ENCODE data around the gene ZMAT5.
"Not testable (repeated sequence)": the region's sequence is repeated elsewhere in the genome, so short reads cannot be mapped to it uniquely, and the experiment has no call there.

Gene ZMAT5

DNA sequence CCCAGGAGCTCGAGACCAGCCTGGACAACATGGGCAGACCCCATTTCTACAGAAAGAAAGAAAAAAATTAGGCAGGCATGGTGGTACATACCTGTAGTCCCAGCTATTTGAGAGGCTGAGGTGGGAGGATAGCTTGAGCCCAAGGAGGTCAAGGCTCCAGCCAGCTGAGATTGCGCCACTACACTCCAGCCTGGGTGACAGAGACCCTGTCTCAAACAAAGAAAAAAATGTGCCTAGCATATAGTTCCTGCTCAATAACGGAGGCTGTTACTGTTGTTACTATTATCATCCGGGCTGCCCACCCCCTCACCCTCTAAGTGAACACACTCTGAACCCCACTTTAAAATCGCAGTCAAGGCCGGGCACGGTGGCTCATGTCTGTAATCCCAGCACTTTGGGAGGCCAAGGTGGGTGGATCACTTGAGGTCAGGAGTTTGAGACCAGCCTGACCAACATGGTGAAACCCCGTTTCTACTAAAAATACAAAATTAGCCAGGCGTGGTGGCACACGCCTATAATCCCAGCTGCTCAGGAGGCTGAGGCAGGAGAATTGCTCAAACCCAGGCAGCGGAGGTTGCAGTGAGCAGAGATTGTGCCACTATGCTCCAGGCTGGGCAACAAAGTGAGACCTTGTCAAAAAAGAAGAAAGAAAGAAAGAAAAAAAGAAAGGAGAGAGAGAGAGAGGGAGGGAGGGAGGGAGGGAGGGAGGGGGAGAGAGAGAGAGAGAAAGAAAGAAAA, 12.0 kb downstream of the ZMAT5 start:
- DNase-seq (ENCODE audit: low read depth, low spot score): not testable (repeated sequence)

DNA sequence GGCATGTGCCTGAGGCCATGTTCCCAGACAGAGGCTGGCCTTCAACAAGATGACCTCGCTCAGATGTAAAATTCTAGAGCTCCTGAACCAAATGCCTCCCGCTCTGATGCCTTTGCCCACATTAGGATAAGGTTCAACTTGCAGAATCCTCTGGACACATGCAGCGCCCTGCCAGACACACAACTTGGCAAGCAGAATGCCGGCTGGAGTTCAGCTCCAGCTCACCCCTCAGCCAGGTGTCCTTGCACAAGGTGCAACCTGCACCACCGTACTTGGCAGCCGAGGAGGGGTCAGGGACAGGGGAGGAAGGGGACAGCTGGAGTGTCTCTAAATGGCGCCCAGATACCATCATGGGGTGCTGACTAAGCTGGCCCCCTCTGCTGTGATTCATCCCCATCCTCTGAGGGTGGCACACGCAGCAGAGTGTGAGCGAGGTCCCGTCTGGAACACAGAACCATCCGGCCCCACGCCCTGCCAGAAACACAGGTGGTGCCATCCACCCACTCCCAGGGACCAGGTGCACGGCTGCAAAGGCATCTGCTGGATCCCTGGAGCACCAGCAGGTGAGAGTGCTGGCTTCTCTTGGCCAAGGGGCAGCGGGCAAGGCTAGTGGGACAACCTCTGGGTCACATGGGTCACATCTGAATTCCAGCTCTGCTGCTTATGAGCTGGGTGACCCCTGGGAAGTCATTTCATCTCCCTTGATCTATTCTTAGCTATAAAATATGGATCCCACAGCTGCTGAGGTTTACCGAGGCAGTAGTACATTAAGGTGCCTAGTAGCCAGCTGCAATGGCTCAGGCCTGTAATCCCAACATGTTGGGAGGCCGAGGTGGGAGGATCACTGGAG, 12.8 kb downstream of the ZMAT5 start:
- DNase-seq (ENCODE audit: low read depth, low spot score): no peak

DNA sequence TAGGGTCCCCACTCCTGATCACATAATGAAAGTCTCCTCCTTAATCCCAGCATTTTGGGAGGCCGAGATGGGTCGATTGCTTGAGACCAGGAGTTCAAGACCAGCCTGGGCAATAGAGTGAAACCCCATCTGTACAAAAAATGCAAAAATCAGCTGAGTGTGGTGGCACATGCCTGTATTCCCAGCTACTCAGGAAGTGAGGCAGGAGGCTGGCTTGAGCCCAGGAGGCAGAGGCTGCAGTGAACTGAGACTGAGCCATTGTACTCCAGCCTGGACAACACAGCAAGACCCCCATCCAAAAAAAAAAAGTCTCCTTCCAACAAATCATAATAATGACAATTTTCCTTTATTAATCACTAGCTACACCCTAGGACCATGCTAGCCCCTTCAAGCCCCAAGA, 15.1 kb downstream of the ZMAT5 start:
- no peak for DNase-seq (ENCODE audit: low read depth, low spot score)

DNA sequence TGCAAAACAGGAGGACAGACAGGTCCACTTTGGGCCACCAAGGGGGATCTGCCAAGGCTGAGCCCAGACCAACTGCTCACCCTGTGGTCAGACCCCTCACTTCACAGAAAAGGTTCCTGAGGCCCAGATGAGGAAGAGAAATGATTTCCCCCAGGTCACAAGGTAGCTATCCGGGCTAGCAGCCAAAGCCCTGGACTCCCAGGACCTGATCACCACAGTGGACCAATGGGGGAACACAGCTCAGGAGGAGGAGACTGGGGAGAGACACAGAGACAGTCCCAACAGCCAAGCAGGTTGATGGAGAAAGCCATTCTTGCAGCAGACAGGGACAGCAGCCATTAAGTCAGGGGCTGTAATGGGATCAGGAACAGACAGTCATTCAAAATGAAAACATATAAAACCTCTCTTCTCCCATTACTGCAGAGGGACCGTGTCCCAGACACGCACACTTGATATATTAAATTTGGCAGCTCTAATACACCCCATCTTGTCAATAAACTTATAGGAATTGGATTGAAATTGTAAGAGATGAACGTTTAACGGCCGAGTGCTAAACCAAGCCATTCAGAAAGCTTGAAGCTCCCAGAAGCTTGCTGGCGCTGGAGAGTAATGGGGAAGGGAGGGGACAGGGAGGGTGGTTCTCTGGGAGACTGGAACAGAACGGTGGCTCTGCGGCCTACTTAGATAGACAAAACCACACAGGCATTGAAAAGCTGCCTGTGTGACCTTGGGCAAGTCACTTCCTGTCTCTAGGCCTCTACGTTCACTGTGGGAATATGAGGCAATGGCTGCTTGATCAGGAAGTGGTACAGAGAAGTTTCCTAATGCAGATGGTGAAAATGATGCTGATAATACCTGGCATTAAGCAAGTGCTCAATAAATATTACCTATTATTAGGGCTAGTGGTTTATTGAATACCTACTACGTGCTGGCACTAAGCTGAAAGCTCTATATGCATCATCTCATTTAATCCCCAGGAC, 16.0 kb downstream of the ZMAT5 start:
- no peak for DNase-seq (ENCODE audit: low read depth, low spot score)

DNA sequence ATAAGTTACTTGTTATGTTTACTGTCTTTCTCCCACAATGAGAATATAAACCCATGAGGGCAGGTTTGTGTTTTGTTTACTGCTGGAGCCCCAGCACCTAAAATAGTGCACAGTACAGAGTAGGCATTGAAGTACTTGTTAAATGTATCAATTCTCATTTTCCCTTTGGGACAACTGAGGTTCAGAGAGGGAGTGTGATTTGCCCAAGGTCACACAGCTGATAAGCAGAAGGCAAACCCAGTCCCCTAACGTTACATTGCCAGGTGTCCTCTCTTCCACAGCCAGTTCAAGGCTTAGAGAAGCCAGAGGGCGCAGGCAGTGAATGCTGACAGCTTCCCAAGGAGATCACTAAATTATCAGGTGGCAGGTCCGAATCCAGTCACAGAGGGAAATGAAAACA, 16.8 kb downstream of the ZMAT5 start:
- DNase-seq (ENCODE audit: low read depth, low spot score): no peak

DNA sequence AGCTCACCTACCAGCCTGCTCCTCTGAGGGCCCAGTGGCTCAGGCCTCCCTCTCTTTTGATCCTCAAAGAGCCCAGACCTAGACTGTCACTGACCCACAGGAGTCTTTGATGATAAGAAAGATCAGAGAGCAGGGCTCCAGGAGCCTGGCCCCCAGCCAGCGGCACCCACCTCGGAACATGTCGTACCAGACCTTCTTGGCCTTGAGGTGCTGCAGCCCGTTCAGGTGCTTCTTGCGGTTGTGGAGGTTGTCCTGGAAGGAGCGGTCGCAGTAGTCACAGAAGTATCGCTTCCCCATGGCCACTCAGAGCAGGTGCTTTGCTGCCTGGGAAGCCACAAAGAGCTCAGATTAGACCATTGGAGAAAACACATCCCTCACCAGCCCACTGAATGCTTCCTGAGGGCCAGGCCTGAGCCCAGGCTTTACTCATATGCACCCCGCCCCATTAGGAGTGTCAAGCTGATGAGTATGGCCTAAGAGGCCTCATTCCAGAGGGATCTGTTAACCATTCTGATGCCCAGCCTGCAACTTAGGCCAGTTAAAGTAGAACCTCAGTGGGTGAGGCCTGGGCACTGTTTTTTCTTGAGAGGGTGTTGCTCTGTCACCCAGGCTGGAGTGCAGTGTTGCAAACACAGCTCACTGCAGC, 18.4 kb downstream of the ZMAT5 start:
- no peak for DNase-seq (ENCODE audit: low read depth, low spot score)

DNA sequence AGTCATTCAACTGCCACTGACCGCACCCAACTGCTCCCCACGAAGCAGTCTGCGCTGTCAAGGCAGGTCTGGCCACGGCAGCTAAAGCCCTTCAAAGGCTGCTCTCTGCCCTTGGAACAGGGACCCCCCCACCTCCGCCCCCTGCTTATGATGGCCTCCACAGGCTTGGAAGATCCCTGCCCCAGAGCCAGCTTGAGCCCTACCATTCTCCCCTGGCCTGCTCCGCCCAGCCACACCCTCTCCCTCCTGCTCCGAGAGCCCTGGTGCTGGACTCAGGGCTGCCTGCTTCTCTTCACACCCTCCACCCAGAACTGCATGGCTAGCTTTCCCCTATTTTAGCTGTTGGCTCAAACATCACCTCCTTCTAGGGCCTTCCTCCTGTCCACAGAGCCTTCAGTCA, 19.0 kb downstream of the ZMAT5 start:
- no peak for DNase-seq (ENCODE audit: low read depth, low spot score)

DNA sequence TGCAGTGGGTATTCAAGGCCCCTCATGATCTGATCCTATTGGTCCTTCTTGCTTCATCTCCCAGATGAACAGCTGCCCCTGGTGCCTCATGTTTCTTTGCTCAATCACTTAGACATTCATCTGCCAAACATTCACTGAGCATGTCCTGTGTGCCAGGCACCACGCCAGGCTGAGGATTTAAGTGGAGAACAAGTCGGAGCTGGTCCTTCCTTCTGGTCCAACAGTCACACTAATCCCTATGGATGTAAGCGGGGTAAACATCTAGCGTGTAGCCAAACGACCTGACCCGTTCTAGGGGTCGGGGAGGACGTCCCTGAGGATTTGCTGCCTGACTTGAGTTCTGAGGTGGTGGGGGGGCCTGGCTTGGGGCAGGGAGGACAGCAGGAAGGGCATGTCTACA, 21.9 kb downstream of the ZMAT5 start:
- DNase-seq (ENCODE audit: low read depth, low spot score): no peak

DNA sequence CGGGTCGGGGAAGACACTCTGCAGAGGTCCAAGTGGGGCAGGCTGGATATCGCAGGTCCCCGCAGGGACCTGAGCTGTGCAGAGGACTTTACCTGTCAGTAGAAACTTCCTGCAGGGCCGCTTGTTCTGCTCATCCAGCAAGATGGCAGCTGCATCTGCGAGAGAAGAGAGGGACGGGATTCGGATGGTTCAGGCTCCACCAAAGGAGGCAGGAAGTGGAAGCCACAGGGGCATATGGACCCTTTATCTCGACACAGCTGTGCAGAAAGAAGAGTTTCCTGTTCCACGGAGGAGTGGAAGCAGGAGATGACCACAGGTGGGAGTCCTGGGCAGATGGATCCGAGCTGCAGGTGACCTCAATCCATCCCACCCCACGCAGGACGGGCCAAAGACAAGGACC, 24.5 kb downstream of the ZMAT5 start:
- DNase-seq (ENCODE audit: low read depth, low spot score): no peak

DNA sequence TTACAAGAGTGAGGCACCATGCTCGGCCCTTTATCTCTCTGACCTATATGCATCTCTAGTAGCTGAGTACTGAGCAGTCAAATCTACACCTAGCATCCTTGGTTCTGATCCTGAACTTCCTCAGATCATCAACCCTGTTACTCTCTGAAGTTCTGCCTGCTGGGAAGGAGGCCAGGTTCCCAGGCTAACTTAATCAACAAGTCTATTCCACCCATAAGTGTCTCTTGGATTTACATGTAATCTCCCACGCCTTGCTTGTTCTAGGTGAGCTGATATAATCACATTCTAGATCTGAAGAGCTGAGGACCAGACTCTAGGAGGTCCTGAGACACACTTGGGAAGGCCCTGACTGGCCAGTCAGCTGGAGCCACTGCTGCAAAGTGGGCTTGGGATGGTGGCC, 24.9 kb downstream of the ZMAT5 start:
- no peak for DNase-seq (ENCODE audit: low read depth, low spot score)

DNA sequence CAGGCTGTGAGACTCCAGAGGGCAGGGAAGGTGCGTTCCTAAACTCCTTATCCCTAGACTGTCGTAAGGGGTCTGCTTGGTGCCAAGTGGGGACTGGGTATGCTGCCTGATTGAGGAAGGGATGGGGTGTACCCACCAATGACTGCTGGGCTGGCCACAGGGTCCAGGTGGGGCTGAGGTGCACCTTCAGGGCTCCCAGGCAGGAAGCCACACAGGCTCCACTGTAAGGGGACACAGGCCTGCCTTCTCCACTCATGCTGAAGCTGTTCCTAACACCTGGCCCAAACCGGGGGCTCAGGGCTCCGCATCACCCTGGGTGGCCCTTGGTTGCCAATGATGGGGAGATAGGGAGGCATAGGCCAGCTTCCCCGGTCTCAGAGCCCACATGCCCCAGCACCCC, 26.6 kb downstream of the ZMAT5 start:
- DNase-seq (ENCODE audit: low read depth, low spot score): no peak

DNA sequence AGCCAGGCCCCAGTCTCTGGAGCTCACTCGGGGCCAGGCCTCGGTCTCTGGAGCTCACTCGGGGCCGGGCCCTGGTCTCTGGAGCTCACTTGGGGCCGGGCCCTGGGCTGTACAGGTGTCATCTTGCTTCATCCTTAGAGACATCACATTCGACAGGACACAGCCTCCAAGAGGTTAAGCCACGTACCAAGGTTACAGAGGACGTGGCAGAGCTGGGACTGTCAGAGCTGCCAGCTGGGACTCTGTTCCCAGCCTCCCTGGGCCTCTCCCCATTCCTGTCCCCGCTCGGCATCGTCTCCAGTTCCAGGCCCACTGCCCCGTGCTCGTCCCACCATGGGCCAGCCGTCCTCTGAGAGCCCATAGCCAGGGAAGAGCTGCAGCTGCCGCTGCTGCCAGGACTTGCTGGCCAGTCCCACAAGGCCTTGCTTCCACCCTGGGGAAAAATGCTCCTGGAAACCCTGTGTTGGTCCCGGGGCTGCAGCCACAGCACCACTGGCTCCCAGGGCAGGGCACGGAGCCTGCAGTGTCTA, 27.4 kb downstream of the ZMAT5 start:
- DNase-seq (ENCODE audit: low read depth, low spot score): no peak

DNA sequence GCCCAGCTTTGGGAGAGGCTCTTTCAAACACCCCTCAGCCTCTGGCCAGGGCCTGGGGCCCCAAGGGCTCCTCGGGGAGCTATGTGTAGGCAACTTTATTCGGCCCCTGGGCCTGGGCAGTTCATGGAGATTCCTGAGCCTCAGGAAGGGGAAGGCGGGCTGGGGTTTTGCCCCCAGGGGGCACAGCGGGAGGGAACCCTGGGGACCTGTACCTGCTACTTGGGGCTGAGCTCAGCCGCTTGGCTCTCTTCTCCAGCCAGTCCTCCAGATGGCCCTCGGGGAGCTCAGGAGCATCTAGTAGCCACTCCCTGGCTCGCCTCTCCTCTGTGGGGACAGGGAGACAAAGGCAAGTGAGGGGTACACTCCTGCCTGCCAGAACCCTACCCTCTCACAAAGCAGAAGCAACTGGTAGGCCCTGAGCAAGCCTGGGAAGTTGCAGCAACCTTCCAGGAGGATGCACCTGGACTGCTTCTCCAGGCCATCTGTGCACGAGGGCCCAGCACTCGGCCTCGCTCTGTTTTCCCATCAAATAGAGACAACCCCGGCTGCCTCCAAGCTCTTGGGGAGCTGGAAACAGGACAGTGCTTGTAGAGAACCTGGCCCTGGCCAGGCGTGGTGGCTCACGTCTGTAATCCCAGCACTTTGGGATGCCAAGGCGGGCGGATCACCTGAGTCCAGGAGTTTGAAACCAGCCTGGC, 28.5 kb downstream of the ZMAT5 start:
- no peak for DNase-seq (ENCODE audit: low read depth, low spot score)

DNA sequence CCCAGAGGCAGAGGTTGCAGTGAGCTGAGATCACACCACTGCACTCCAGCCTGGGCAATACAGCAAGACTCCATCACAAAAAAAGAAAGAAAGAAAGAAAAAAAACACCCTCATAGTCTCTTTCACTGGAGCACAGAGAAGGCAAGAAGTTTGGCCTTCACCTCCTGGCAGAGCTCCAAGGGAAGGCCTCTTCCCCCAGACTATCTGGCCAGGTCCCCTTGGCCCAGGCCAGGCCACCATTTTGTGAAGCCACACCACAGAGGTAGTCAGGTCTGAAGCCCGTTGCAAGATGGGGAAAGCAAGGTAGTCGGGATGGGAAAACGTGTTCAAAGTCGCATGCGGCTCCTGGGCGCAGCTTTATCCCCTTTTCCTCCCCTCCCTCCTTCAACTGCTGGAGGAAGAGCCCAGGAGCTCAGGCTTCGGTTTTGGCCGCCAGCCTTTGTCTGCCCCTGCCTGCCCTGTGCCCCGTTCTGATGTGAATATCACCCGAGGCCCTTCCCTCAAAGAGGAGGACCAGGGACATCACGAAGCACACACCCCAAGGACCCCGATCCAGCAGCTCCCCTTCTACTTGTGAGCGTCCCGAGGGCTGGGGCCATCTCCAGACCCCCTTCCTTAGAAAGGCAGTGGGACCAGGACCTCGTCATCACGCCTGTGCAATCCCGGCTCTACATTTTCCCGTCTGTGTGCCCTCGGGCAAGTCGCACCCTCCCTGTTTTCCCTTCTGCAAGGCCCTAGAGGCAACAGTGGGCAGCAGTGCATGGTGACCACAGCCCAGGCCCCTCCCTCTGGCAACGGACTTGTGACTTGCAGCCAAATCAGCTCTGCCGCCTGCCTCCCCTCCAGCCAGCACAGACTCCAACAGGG, 29.3 kb downstream of the ZMAT5 start:
- no peak for DNase-seq (ENCODE audit: low read depth, low spot score)

DNA sequence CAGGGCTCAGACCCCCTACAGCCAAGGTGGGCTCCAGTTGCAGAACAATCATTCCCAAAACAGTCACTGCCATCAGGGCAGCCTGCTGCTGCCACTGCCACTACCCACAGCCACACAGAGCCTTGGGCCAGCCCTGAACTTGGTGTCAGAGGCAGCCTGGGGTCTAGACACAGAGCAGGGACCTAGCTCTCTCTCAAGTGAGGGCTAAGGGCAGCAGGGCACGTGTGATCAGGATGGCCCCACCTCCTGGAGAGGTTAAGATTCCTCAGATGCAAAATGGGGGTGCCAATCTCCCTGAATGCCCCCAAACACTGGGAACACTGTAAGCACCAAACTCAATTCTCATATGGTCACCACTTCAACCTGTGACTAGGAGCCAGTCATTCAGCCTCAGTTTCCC, 31.4 kb downstream of the ZMAT5 start:
- no peak for DNase-seq (ENCODE audit: low read depth, low spot score)

DNA sequence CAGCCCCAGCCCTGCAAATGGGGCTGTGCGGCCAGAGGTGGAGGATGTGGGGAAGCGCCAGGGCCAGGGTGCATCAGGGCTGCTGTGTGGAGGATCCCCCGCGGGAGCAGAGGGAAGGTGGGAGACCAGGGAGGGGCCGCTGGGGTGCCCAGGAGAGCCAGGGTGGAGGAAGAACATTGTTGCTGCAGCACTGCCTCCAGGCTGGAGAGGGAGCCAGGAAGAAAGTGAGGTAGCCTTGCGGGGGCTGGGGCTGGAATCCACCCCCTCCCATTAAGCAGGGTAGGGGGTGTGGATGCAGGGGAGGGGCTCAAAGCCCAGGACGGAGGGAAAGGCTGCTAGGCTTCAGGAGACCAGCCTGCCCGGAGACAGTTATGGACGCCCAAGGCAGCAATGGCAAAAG, 32.0 kb downstream of the ZMAT5 start:
- no peak for DNase-seq (ENCODE audit: low read depth, low spot score)

DNA sequence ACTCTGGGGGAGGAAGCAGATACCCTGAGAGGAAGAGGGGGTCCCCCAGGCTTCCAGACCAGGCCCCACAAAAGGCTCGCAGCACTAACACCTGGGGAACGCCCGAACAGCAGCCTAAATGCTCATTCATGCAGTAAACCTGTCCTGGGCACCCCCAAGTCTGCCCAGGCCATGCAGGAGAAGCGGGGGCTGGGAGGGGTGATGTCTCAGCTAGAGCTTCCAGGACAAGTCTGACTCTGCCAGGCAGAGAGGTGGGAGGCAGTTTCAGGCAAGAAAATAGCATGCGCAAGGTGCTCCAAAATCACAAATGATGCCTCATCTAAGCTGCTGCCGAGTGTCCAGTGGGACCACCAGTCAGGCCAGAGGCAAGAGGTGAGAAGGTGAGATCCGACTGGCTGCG, 32.4 kb downstream of the ZMAT5 start:
- DNase-seq (ENCODE audit: low read depth, low spot score): no peak

DNA sequence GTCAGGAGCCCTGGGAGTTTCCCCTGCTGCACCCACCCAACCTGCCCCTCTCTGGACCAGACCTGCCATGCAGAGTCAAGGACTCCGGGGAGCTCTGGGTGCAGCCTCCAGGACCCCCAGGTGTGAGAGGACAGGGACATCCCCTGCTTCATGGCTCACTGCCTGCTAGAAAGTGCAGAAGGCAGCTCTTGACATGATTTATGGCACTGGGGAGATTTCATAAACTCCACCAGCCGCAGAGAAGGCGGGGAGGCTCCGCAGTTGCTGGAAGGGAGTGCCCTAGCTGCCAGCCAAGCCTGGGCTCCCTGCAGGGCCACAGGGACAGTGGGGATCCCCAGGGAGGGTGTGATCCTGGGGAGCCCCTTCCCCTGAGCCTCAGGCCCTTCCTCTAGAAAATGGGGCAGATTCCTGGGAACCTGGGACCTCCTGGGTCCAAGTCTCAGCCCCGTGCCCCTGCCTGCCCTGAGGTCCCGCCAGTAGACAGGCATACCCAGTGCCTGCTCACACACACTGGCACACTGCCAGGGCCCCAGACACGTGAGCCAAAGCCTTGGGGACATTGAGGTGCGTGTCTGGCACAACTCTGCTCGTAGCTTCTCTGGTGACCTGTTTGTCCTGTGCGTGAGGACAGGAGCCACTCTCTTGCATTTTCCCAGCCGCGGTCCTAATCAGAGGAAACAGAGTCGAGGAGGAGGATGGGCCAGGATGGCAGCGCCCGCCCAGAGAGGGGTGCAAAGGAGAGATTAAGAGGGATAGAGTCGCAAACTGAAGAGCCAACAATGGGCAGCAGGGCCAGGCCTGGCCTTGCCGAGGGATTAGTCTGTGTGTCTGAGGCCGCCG, 33.2 kb downstream of the ZMAT5 start:
- no peak for DNase-seq (ENCODE audit: low read depth, low spot score)

DNA sequence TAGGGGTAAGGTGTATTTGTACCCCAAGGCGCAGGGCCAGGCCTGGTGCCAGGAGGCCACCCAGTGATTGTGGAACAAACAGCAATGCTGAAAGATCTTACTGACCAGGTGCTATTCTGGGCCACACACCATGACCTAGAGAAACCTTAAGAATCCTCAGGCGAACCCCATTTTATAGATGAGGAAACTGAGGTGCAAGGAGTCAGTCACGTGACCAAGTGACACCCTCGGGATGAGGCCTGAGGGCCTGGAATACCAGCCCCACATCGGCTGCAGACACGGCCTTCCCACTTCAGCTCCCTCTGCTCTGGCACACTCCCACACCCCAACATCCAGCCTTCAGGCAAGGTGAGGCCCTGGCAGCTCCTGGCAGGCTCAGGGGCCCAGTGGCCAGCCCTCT, 33.9 kb downstream of the ZMAT5 start:
- no peak for DNase-seq (ENCODE audit: low read depth, low spot score)

All from iPS DF 19.7 (cell line).